Sciatic nerve (tissue), 2 donors: ENCODE measurements around the gene SELENOO. TPM values are rescaled to one million over a fixed set of nuclear protein-coding genes. Genes with fewer than 3 reads are reported as not detected.

Experiments used
- ATAC-seq: fragments of 200-7000 bp; cut with Tn5 transposase; one replicate; pipeline ENCODE4 v1.9.1; 2020; ENCODE audit warnings: mild to moderate bottlenecking, moderate library complexity
- DNase-seq: peaks from one replicate; pipeline ENCODE4 v3.0.0-alpha.2; 2020; ENCODE audit warnings: low spot score
- intact Hi-C: fragments of 100-400 bp; cut with DNase I; formaldehyde crosslinking; loops from one replicate; pipeline ENCODE4 v1.14.2; 2022
- total RNA-seq: library from RNA; stranded (reverse); fragmentation: NEBNext Ultra II Directional; extraction: Animal tissue kit (Norgen Biotek cat#: 25700); gene quantifications from one replicate; pipeline ENCODE4 v1.2.1, GENCODE V29; 2021
- donor health status: DM: no; HTN: no; CAD: no.
- donor health status: DM: no; HTN: no; CAD: no.

SELENOO gene
- total RNA-seq, 1 donor from 2014 or later = 22.6 TPM

GRCh38 chr22:50183141-50183971 is 17.5 kb upstream of the SELENOO start:
- DNase-seq = no peak
- ATAC-seq = no peak
- intact Hi-C loops = no loop called here

- peak; percentile 85 for DNase-seq
- intact Hi-C loops = no loop called here
- peak; percentile 56 for ATAC-seq
Measured at GRCh38 chr22:50184004-50184901, 16.6 kb upstream of the SELENOO start.

- intact Hi-C loops = no loop called here
- ATAC-seq = peak; percentile 2
- no peak for DNase-seq
Measured at GRCh38 chr22:50184902-50185374, 15.9 kb upstream of the SELENOO start.

GRCh38 chr22:50185375-50186087 is 15.3 kb upstream of the SELENOO start, which contains the start of gene TRABD:
Gene TRABD, plus strand, starts transcription at chr22:50185913. Its CDS starts 7,148 bp downstream, at chr22:50193061.
- peak; percentile 93 for DNase-seq
- intact Hi-C loops = no loop called here

GRCh38 chr22:50186181-50186714 is 14.6 kb upstream of the SELENOO start:
- intact Hi-C loops = no loop called here
- no peak for DNase-seq
- ATAC-seq = no peak

More at GRCh38 chr22:50185375-50186087, 15.3 kb upstream of the SELENOO start, which contains the start of gene TRABD:
- ATAC-seq = peak; percentile 89

GRCh38 chr22:50186761-50187523 is 13.9 kb upstream of the SELENOO start:
- DNase-seq (no peak), ATAC-seq (no peak)
- intact Hi-C loops = no loop called here

- no peak for DNase-seq
- ATAC-seq = no peak
- intact Hi-C loops = no loop called here
Measured at GRCh38 chr22:50188356-50188755, 12.5 kb upstream of the SELENOO start.

- intact Hi-C loops = no loop called here
- DNase-seq (no peak), ATAC-seq (no peak)
Measured at GRCh38 chr22:50189184-50189848, 11.5 kb upstream of the SELENOO start.

- ATAC-seq = peak; percentile 25
- intact Hi-C loops = no loop called here
- no peak for DNase-seq
Measured at GRCh38 chr22:50189849-50190181, 11.0 kb upstream of the SELENOO start.

GRCh38 chr22:50190182-50190940 is 10.4 kb upstream of the SELENOO start:
- intact Hi-C loops = no loop called here
- ATAC-seq = peak; percentile 60
- no peak for DNase-seq

- intact Hi-C loops = no loop called here
- no peak for DNase-seq
- ATAC-seq = peak; percentile 5
Measured at GRCh38 chr22:50190941-50191741, 9.7 kb upstream of the SELENOO start.

- DNase-seq (no peak), ATAC-seq (no peak)
Measured at GRCh38 chr22:50192436-50193204, 8.2 kb upstream of the SELENOO start.

GRCh38 chr22:50193621-50194020 is 7.2 kb upstream of the SELENOO start:
- ATAC-seq = no peak
- no peak for DNase-seq
- intact Hi-C loops = no loop called here

More at GRCh38 chr22:50192436-50193204, 8.2 kb upstream of the SELENOO start:
- intact Hi-C loops = no loop called here

- DNase-seq (no peak), ATAC-seq (no peak)
- intact Hi-C loops = no loop called here
Measured at GRCh38 chr22:50194037-50194805, 6.6 kb upstream of the SELENOO start.

- DNase-seq (no peak), ATAC-seq (no peak)
- intact Hi-C loops = no loop called here
Measured at GRCh38 chr22:50196256-50196655, 4.6 kb upstream of the SELENOO start.
